GM21381 (cell line): ENCODE measurements around the gene INPP5D.

ENCODE experiments used
- ATAC-seq: cut with Tn5 transposase; IDR thresholded peaks from one replicate; pipeline ENCODE4 v1.9.1; 2021; ENCODE audit warnings: mild to moderate bottlenecking, moderate library complexity; ENCODE audit not compliant: unreplicated experiment

Gene INPP5D

DNA sequence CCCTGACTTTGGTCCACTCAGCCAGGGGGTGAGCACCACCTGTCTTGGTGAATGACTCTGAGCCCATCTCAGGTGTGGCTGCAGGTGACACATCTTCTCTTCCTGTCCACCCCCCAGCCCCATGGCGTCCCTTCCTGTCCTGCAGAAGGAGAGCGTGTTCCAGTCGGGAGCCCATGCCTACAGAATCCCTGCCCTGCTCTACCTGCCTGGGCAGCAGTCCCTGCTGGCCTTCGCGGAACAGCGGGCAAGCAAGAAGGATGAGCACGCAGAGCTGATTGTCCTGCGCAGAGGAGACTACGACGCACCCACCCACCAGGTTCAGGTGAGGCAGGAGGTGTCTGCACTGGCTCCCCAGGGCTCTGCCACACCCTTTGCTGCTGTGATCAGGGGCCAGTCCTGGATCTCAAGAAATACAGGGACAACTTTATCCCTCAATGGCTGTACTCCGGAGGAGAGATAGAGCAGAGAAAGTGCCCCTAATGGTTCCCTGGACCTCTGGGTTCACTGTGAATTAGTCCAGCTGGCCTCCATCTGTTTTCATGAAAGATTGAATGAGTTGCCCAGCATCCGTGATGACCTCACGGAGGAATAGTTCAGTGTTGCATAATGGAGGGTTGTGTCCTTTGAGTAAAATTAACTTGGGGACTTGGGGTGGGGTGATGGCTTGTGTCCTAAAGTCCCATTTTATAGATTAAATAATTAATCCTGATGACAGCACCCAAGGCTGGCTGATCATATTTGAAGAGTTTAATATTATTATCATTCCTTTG is 27.4 kb upstream of the INPP5D start, which contains the start of gene NEU2:
Gene NEU2 (plus strand): TSS at position 122 of the 770 bp plus-strand sequence. CDS start 0 bp downstream, at position 122.
- ATAC-seq = no peak

GRCh38 chr2:233033672-233034071 is 26.5 kb upstream of the INPP5D start:
- no peak for ATAC-seq

DNA sequence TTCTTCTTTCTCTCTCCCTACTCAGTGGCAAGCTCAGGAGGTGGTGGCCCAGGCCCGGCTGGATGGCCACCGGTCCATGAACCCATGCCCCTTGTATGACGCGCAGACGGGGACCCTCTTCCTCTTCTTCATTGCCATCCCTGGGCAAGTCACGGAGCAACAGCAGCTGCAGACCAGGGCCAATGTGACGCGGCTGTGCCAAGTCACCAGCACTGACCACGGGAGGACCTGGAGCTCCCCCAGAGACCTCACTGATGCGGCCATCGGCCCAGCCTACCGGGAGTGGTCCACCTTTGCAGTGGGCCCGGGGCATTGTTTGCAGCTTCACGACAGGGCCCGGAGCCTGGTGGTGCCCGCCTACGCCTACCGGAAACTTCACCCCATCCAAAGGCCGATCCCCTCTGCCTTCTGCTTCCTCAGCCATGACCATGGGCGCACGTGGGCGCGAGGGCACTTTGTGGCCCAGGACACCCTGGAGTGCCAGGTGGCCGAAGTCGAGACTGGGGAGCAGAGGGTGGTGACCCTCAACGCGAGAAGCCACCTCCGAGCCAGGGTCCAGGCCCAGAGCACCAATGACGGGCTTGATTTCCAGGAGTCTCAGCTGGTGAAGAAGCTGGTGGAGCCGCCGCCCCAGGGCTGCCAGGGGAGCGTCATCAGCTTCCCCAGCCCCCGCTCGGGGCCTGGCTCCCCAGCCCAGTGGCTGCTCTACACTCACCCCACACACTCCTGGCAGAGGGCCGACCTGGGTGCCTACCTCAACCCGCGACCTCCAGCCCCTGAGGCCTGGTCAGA is 25.9 kb upstream of the INPP5D start:
- ATAC-seq = no peak

DNA sequence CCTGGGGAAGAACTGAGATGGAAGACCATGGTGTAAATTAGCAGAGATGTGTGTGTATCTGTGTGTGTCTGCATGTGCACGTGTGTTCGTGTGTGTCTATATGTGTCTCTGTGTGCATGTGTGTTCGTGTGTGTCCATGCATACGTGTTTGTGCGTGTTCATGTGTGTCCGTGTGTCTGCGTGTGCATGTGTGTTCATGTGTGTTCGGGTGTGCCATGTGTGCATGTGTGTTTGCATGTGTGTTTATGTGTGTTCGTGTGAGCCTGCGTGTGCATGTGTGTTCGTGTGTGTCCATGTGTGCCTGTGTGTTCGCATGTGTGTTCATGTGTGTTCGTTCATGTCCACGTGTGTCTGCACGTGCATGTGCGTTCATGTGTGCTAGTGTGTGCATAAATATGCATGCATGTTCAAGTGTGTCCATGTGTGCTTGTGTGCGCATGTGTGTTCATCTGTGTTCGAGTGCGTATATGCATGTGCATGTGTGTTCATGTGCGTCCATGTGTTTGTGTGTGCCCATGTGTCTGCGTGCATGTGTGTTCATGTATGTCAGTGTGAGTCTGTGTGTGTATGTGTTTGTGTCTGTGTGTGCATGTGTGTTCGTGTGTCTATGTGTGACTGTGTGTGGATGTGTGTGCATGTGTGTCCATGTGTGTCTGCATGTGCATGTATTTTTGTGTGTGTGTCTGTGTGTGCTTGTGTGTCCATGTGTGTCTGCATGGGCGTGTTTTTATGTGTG is 24.5 kb upstream of the INPP5D start:
- no peak for ATAC-seq

DNA sequence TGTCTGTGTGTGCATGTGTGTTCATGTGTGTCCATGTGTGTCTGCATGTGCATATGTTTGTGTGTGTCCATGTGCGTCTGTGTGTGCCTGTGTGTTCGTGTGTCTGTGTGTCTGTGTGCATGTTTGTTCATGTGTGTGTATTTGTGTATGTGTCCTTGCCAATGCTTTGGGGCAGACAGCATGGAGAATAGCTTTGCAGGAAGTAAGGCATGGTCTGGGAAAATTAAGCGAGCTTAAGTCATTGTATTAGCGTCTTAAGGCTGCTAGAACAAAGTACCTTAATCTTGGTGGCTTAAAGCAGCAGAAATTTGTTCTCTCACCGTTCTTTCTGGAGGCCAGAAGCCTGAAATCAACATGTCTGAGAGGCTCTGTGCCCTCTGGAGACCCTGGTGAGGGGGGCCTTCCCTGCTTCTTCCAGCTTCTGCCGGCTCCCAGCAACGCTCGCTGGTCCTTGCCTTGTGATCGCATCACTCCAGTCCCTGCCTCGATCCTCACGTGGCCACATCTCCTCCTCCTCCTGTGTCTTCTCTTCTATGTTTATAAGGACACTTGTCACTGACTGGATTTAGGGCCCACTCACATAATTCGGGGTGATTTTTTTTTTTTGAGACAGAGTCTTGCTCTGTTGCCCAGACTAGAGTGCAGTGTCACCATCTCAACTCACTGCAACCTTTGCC is 23.8 kb upstream of the INPP5D start:
- ATAC-seq = no peak

DNA sequence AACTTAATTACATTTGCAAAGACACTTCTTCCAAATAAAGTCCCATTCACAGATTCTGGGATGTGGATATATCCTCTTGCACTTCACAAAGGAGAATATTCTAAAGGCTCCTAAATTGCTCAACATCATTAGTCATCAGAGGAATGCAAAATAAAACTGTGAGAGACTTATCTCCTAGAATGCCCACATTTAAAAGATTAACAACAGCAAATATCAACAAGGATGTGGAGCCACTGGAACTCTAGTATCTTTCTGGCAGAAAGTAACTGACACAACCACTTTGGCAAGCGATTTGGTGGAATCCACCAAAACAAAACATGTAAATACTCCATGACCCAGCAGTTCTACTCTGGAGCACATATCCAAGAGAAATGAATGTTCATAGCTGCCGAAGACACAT is 23.1 kb upstream of the INPP5D start:
- no peak for ATAC-seq

DNA sequence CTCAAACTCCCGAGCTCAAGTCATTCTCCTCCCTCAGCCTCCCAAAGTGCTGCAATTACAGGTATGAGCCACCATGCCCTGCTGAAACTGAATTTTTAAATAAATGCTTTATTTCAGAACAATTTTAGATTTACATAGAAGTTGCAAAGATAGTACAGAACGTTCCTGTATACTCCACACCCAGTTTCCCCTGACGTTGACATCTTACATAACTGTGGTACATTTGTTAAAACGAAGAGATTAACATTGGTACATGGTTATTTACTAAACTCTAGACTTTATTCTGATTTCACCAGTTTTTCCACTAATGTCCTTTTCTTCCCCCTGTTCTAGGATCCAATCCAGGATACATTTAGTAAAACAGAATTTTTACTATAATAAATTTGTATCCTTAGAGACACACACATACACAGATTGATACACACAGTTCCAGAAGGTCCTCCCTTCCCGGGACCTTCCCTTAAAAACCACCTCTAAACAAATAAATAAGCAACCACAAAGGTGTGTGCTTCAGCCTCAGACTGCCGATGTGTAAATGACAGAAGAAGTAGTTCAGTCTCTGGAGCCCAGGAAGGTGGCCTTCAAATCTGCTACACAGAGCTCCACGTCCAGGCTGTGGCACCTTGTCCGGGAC is 20.8 kb upstream of the INPP5D start:
- no peak for ATAC-seq

- ATAC-seq = no peak
Observed at GRCh38 chr2:233039846-233040530, 20.2 kb upstream of the INPP5D start.

DNA sequence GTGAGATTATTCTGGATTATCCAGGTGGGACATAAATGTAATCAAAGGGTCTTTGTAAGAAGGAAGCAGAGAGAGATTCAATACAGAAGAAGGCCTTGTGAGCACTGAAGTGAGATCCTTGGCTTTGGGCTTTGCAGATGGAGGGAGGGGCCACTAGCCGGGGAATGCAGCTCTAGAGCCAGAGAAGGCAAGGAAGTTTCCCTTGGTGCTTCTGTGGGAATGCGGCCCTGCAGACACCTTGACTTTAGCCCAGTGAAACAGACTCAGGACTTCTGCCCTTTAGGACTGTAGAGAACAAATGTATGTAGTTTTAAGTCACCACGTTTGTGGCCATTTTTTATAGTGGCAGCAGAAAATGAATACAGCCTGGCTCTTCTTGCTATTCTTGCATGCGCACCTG is 19.6 kb upstream of the INPP5D start:
- no peak for ATAC-seq

DNA sequence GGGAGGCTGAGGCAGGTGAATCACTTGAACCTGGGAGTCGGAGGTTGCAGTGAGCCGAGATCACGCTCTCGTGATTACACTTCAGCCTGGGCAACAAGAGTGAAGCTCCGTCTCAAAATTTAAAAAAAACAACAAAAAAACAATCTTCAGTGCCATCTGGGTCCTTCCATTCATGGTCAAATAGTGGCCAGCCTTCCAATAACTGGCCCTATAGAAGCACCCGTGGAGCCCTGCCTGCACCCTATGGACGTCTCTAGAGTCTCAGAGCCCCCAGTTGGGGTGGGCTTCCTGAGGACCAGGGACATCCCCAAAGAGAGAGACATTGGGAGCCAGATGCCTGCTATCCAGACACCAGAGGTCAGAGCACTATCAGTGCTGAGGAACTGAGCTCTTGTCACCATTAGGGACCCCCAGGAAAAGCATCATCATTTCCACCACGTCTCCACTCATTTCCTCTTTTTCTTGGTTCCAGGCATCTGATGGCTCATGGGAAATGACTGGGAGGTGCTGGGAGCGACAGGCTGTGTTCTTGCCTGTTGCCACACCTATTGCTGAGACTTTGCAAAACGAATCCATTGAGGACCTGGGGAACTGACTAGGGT is 18.3 kb upstream of the INPP5D start:
- ATAC-seq = no peak

- no peak for ATAC-seq
Observed at GRCh38 chr2:233042549-233042948, 17.6 kb upstream of the INPP5D start.

- ATAC-seq = no peak
Observed at GRCh38 chr2:233044974-233045605, 15.1 kb upstream of the INPP5D start.

DNA sequence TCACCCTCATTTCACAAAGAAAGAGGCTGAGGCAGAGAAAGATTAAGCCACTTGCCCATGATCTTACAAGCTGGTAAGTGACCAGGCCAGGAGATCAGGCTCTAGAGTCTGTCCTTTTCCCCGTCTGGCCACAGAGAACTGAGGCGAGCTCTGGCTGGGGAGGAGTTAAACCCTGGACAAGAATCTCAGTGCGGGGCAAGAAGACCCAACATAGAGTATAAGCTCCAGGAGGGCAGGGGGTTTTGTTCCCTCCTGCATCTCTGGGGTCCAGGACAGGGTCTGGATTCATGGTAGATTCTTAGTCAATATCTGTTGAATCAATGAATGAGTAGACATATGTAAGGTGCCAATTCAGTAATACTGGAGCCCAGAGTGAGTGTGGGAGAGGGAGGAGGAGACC is 12.9 kb upstream of the INPP5D start:
- no peak for ATAC-seq

- no peak for ATAC-seq
Observed at GRCh38 chr2:233047667-233048066, 12.5 kb upstream of the INPP5D start.

GRCh38 chr2:233048569-233049193 is 11.5 kb upstream of the INPP5D start:
- ATAC-seq = no peak

- ATAC-seq = no peak
Observed at GRCh38 chr2:233049194-233049761, 10.9 kb upstream of the INPP5D start.

DNA sequence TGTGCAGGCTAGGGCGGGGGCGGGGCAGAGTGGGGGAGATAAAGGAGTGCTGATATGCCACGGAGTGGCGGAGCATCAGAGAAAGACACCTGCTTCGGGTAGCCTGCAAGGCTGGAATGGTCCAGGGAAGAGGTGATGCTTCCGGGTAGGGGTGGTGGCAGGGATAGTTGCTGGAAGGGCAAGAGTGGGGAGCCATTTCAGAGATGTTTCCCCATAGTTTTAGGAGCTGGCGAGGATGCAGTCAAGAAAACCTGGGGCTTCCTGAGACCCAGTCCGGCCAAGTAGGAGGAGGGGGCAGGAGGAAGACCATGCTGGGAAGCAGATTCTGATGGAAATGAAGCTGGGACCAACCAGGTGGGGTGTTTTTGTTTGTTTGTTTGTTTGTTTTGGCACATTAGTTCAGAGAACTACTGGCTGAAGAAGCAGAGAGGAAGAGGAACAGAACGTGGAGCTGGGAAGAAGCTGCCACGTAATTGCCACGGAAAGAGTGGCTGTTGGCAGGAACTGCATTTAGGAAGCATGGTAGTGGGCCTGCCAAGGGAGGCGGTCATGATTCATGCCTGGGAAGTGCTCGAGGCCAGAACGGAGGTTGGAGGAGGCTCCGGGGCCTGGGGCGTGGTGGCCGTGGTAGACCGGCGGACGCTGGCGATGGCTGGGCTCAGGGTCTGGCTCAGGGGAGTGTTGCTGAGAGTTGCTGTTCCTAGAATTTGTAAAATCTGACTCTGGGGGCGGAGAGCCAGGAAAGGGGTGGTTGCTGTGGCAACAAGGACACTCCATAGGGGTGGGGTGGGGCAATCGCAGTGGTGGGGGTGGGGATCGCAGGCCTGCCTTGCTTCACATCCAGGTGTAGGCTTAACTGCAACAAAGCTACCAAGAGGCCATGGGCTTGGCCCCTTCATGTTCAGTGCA is 8.6 kb upstream of the INPP5D start:
- no peak for ATAC-seq
